Chondrocyte (in vitro differentiated cells): Measurements from ENCODE around the gene PHRF1. TPM values are rescaled to one million over a fixed set of nuclear protein-coding genes. Genes with fewer than 3 reads are reported as not detected.

ENCODE experiments used
- DNase-seq: peaks from one replicate; pipeline ENCODE4 v3.0.0; 2021; ENCODE audit warnings: mixed read lengths, low spot score
- H3K27ac Mint-ChIP-seq: one replicate; pipeline ENCODE4 v1.8.0; 2021; ENCODE audit warnings: mild to moderate bottlenecking, moderate library complexity, mixed read lengths; ENCODE audit not compliant: unreplicated experiment
- H3K27me3 Mint-ChIP-seq: 2 replicates; pipeline ENCODE4 v1.8.0; 2021; ENCODE audit warnings: low read depth, mixed read lengths
- H3K36me3 Mint-ChIP-seq: 2 replicates; pipeline ENCODE4 v1.8.0; 2021; ENCODE audit warnings: low read depth, mixed read lengths
- H3K4me1 Mint-ChIP-seq: 2 replicates; pipeline ENCODE4 v1.8.0; 2021; ENCODE audit warnings: low read depth, mild to moderate bottlenecking, mixed read lengths
- H3K4me3 Mint-ChIP-seq: one replicate; pipeline ENCODE4 v1.8.0; 2021; ENCODE audit warnings: mild to moderate bottlenecking, moderate library complexity, mixed read lengths; ENCODE audit not compliant: unreplicated experiment
- H3K9me3 Mint-ChIP-seq: 2 replicates; pipeline ENCODE4 v1.8.0; 2021; ENCODE audit warnings: low read depth, mixed read lengths
- total RNA-seq: library from RNA; stranded (reverse); gene quantifications from 3 replicates; pipeline ENCODE4 v1.2.1, GENCODE V29; 2021
- TF ChIP-seq, protein P1 (sequence below): fragments of 200-600 bp; sonication (generic); IDR thresholded peaks from 2 replicates; pipeline ENCODE4 v1.5.0; 2021; ENCODE audit warnings: antibody characterized with exemption, mild to moderate bottlenecking, moderate library complexity

PHRF1 gene
- total RNA-seq, 1 donor from 2014 or later: 25.9 TPM

DNA sequence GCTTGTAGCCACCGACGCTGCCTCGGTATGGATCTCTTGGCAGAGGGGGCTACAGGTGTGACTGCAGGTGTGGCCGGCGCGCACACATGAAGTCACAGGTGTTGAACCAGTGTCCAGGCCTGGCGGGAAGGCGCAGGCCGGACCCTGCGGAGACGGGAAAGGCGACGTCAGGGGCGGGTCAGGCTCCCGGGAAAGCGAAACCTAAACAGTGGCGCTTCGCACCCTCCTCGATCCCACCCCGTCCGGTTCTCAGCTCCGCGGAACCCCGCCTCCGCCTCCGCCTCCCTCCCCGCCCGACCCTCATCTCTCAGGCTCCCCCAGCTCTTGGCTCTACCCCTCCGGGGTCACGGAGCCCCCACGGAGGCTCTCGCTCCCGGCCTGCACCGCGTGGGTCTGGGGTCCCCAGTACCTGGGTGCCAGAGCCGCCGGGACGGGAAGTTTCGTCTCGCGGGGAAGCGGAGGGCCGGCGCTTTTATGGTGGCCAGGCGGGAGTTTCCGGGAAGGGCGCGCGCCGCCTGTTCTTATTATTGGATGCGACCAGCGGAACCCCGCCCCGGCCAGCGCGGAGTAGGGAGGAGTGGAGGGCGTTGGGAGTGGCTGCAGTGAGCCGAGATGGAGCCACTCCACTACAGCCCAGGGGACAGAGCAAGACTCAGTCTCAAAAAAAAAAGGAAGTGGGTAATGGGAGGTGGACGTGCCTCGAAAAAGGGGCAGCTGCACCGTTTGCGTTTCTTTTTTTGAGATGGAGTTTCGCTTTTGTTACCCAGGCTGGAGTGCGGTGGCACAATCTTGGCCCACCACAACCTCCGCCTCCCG lies 39.4 kb downstream of the PHRF1 start, which contains the start of gene IRF7:
Gene IRF7, minus strand, starts transcription at position 447 of the 816 bp plus-strand sequence. CDS start 586 bp downstream, outside the sequence.
- Mint-ChIP-seq H3K36me3 (peaks cover 6% of the 10 kb centered on the region), H3K27ac (peak within 1 kb of the TSS; percentile 92), H3K9me3 (no peaks in the 10 kb centered on the region), H3K4me1 (peaks cover 14% of the 10 kb centered on the region), H3K4me3 (peak within 1 kb of the TSS; percentile 80), H3K27me3 (no peaks in the 10 kb centered on the region)
- TF ChIP-seq, protein P1, sequence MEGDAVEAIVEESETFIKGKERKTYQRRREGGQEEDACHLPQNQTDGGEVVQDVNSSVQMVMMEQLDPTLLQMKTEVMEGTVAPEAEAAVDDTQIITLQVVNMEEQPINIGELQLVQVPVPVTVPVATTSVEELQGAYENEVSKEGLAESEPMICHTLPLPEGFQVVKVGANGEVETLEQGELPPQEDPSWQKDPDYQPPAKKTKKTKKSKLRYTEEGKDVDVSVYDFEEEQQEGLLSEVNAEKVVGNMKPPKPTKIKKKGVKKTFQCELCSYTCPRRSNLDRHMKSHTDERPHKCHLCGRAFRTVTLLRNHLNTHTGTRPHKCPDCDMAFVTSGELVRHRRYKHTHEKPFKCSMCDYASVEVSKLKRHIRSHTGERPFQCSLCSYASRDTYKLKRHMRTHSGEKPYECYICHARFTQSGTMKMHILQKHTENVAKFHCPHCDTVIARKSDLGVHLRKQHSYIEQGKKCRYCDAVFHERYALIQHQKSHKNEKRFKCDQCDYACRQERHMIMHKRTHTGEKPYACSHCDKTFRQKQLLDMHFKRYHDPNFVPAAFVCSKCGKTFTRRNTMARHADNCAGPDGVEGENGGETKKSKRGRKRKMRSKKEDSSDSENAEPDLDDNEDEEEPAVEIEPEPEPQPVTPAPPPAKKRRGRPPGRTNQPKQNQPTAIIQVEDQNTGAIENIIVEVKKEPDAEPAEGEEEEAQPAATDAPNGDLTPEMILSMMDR: no peak
- no peak for DNase-seq

DNA sequence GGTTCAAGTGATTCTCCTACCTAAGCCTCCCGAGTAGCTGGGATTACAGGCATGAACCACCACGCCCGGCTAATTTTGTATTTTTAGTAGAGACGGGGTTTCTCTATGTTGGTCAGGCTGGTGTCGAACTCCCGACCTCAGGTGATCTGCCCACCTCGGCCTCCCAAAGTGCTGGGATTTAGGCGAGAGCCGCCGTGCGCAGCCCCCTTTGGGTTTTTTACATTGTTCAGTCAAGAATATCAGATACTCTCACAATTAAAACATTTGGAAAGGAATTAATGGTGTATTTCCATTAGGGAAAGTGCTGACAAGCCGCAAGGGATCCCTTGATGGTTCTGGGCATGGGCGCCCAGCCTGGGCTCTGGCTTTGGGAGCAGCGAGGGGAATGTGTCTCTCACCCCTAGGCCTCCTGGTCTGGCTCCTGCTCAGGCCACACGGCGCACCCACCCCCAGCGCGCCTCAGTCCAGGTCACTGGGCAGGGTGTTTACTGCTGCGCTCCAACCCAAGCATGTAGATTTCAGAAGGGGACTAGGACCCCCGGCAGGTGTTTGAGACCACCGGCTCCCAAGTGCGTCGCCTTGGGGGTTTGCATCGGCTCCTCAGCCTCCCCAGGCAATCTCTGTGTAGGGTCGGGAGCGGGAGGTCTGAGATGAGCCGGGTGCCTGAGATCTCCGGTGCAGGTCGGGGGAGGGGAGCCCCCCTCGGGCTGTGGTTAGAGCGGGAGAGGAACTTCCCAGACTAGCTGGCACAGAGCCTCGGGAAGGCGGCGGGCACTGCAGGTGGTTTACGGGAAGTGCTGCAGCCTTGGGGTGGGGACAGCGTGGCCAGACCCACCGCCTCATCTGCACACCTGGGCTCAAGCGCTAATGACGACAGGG lies 40.3 kb downstream of the PHRF1 start:
- H3K27me3 Mint-ChIP-seq: no peaks in the 10 kb centered on the region
- H3K27ac Mint-ChIP-seq: no peak overlapping the region
- H3K4me3 Mint-ChIP-seq: peak overlapping the region; percentile 80

DNA sequence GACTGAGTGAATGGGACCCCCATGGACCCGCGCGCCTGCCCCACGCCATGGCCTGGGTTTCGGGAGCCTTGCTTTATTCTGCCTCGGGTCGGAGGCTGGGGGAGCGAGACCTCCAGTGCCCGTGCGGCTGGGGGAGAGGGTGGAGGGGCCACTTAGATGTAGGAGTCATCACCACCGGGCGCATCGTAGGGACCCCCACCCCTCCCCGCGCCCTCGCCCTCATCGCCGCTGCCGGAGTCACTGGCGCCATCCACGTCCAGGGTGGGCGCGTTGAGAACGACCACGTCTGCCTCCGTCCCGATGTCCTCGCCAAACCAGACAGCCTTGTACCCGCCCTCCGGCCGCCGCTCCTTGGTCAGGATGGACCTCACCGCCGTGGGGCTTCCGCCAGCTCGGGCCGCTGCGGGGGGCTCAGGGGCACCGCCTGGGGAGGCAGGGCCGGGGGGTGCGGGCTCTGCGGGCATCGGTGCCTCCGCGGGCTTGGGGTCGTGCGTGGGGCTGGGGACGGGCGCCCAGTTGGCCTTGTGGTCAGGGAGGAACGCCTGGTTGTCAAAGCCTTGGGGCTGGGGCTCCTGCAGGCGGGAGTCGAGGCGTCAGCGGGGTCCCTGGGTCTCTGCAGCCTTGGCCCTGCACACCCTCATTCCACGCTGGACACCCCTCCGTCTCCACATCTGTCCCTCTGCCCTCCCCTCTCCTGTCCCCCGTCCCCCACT lies 41.1 kb downstream of the PHRF1 start:
- DNase-seq: no peak
- no peak overlapping the region for H3K4me3 Mint-ChIP-seq
- no peaks in the 10 kb centered on the region for H3K9me3 Mint-ChIP-seq
- peaks cover 14% of the 10 kb centered on the region for H3K4me1 Mint-ChIP-seq
- no peaks in the 10 kb centered on the region for H3K27me3 Mint-ChIP-seq
- TF ChIP-seq, protein P1: no peak
- no peaks in the 10 kb centered on the region for H3K36me3 Mint-ChIP-seq
- H3K27ac Mint-ChIP-seq: no peak overlapping the region

More for the DNA sequence above, 40.3 kb downstream of the PHRF1 start:
- TF ChIP-seq, protein P1: no peak
- no peaks in the 10 kb centered on the region for H3K9me3 Mint-ChIP-seq
- peaks cover 14% of the 10 kb centered on the region for H3K4me1 Mint-ChIP-seq
- DNase-seq: no peak
- H3K36me3 Mint-ChIP-seq: peaks cover 4% of the 10 kb centered on the region

DNA sequence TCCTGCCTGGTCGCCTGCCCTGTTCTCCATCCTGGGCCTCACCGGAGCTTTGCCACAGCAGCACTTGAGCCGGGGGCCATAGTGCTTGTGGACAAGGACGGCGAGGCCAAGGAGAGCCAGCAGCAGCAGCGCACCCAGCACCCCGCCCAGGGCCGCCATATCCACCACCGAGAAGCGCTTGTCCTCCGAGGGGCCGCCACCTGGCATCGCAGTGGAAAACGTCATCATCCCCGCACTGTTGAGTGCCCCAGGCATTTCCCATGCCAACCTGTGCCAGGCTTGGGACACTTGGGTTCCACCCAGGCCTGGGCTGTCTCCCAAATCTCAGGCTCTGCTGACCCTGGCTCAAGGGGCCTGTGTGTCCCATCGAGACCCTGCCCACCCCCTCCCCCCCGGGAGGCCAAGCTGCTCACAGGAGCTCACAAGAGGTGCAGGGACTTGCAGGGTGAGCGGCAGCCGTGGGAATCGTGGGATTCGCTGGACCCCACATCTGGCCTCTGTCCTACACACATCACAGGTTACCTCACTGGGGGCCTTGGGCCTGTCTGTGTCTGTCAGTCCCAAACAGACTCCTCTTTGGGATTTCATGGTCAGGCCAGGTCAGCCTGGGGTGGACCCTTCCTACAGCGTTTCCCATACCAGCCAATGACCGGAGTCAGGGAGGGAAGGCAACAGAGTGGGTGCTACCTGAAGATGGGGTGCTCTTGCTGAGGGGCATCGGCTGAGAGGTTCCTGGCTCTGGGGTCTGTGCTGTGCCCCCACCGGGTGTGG lies 41.8 kb downstream of the PHRF1 start:
- H3K27ac Mint-ChIP-seq: no peak overlapping the region
- TF ChIP-seq, protein P1: no peak
- H3K27me3 Mint-ChIP-seq: no peaks in the 10 kb centered on the region
- H3K36me3 Mint-ChIP-seq: no peaks in the 10 kb centered on the region
- DNase-seq: no peak
- H3K4me1 Mint-ChIP-seq: peaks cover 14% of the 10 kb centered on the region
- H3K4me3 Mint-ChIP-seq: no peak overlapping the region
- H3K9me3 Mint-ChIP-seq: no peaks in the 10 kb centered on the region
